Measurements from ENCODE around the gene PSMC6. TPM values are rescaled to one million over a fixed set of nuclear protein-coding genes. Genes with fewer than 3 reads are reported as not detected.

The PSMC6 gene
- total RNA-seq, 6 donors from 2014 or later, result 36.1 to 95.1 (median 57.2) TPM

DNA sequence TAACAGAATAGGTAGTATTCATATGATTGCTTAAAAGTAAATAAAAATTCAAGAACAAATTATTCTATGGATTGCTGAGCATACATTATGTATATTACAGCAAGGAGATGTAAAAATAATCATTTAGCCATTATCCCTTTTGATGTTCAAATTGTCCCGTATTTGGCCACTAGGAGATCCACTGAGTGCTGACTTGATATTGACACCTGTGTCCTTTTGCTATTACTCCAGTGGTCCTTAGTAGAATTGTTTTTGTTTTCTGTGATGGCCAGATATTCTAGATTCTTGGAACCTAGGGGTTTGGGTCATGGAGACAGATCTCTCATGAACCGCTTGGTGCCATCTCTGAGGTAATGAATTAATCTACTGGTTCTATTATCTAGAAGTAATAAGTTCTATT lies 28.4 kb upstream of the PSMC6 start:
- TF ChIP-seq, protein P1, sequence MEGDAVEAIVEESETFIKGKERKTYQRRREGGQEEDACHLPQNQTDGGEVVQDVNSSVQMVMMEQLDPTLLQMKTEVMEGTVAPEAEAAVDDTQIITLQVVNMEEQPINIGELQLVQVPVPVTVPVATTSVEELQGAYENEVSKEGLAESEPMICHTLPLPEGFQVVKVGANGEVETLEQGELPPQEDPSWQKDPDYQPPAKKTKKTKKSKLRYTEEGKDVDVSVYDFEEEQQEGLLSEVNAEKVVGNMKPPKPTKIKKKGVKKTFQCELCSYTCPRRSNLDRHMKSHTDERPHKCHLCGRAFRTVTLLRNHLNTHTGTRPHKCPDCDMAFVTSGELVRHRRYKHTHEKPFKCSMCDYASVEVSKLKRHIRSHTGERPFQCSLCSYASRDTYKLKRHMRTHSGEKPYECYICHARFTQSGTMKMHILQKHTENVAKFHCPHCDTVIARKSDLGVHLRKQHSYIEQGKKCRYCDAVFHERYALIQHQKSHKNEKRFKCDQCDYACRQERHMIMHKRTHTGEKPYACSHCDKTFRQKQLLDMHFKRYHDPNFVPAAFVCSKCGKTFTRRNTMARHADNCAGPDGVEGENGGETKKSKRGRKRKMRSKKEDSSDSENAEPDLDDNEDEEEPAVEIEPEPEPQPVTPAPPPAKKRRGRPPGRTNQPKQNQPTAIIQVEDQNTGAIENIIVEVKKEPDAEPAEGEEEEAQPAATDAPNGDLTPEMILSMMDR (IDR thresholded peaks at IDR 0.05), result peak in 1 of 6 experiments; percentile 35
- no peak for TF ChIP-seq POLR2AphosphoS5 (IDR thresholded peaks at IDR 0.05)
- no peak for ATAC-seq (ENCODE audit: low FRiP score in 2 of 2)
- no peaks in the 10 kb centered on the region for H3K4me1 ChIP-seq
- H3K36me3 ChIP-seq, result peaks cover 8 to 64% (median 12%) of the 10 kb centered on the region in 4 donors
- H3K27me3 ChIP-seq, result no peaks in the 10 kb centered on the region
- H3K9me3 ChIP-seq, result no peaks in the 10 kb centered on the region
- no peak overlapping the region for H3K27ac ChIP-seq
- 98 to 100% methylated on average over 2 of the region's 2 CpGs for WGBS, 2 donors
- DNase-seq, result no peak
- H3K4me3 ChIP-seq, result no peak overlapping the region

DNA sequence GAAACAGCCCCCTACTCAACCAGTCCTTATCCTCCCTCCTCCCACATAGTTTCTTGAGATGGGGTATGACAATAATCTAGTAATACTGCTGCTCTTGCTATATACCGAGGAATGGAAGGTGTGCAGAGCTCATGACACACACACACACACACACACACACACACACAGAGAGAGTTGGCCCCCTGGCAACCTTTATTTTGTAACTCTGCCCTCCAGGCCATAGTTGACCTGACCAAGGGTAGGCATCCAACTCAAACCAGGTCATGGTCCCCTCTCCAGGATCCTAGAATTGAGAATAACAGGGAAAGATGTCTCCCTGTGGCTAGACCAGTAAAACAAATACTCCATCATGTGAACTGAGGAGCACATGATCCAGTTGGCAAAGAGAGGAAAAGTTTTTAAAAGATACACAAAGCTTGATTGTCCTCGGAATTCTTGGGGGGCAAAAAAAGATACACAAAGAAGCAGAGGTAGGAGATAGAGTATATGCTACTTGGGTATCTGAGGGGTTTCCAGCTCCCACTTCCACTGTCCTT lies 22.9 kb upstream of the PSMC6 start:
- Histone ChIP-seq H3K27ac (no peak overlapping the region), H3K4me1 (peaks cover 0 to 17% (median 0%) of the 10 kb centered on the region in 4 donors), H3K27me3 (no peaks in the 10 kb centered on the region), H3K4me3 (no peak overlapping the region), H3K9me3 (no peaks in the 10 kb centered on the region), H3K36me3 (peaks cover 0 to 17% (median 4%) of the 10 kb centered on the region in 4 donors)
- ATAC-seq (ENCODE audit: low FRiP score in 2 of 2) (no peak), DNase-seq (no peak)
- TF ChIP-seq EP300 (IDR thresholded peaks at IDR 0.05), result no peak
- TF ChIP-seq POLR2AphosphoS5 (IDR thresholded peaks at IDR 0.05), result no peak
- WGBS, 2 donors, result 70 to 81% methylated on average over 2 of the region's 2 CpGs

DNA sequence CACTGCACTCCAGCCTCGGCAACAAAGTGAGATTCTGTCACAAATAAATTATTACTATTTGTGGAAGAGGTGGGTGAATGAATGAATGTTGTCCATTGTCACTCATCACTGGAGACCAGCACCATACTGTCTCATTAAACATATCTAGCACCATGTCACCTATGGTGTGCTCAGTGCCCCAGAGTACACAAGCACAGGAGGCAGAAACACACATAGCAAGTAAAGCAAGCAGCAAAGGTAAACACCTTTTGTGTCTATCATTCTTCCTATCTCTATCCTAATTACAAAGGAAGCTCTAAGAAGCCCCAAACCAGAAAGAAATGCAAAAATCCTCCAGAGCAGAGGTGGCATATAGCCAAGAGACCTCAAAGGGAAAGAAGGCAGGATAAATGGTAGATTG lies 20.8 kb upstream of the PSMC6 start:
- TF ChIP-seq, protein P1 (IDR thresholded peaks at IDR 0.05), result no peak
- TF ChIP-seq EP300 (IDR thresholded peaks at IDR 0.05) (no peak), POLR2AphosphoS5 (IDR thresholded peaks at IDR 0.05) (no peak), POLR2A (IDR thresholded peaks at IDR 0.05) (no peak)
- peaks cover 0 to 20% (median 0%) of the 10 kb centered on the region in 4 donors for H3K4me1 ChIP-seq
- no peak overlapping the region for H3K27ac ChIP-seq
- H3K27me3 ChIP-seq, result no peaks in the 10 kb centered on the region
- H3K9me3 ChIP-seq, result no peaks in the 10 kb centered on the region
- peaks cover 0 to 12% (median 2%) of the 10 kb centered on the region in 4 donors for H3K36me3 ChIP-seq
- no peak overlapping the region for H3K4me3 ChIP-seq
- no peak for DNase-seq
- ATAC-seq (ENCODE audit: low FRiP score in 2 of 2), result no peak
- WGBS, 2 donors, result 100% methylated on average over 1 of the region's 1 CpG

DNA sequence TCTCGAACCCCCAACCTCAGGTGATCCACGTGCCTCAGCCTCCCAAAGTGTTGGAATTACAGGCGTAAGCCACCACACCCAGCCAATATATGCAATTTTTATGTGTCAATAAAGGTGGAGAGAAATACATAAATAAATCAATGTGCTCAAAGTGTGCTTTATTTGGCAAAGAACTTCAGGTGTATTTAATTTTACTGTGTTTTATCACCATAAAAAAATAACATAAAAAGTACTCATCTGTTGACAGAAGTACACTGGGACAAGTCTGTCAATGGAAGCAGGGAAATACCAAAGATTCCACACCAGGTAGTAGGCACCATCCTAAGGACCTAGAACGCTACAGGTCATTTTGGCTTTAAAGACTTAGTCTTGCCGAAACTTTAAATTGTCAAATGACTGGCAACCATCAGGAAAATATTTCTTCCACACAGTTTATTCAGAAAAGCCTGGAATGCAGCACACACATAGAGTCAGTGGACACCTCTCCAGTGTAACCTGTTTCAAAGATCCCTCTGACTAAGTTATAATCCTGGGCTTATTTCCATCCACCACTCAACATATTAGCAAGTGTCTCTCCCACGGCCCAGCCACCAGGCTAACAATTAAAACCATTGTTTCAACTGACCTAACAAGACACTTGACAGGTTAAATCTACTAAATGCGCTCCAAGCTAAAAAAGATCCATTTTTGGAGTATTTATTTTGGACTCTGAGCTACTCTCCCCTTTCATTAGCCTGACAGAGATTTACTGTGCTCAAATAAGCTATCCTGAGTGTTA lies 15.8 kb upstream of the PSMC6 start:
- TF ChIP-seq POLR2A (IDR thresholded peaks at IDR 0.05), result no peak
- TF ChIP-seq, protein P1 (IDR thresholded peaks at IDR 0.05), result no peak
- no peak for TF ChIP-seq POLR2AphosphoS5 (IDR thresholded peaks at IDR 0.05)
- no peak for TF ChIP-seq EP300 (IDR thresholded peaks at IDR 0.05)
- WGBS, 2 donors, result 78 to 81% methylated on average over 7 of the region's 7 CpGs
- H3K4me3 ChIP-seq, result no peak overlapping the region
- H3K4me1 ChIP-seq, result peaks cover 12 to 43% (median 31%) of the 10 kb centered on the region in 4 donors
- H3K27me3 ChIP-seq, result no peaks in the 10 kb centered on the region
- DNase-seq (no peak), ATAC-seq (ENCODE audit: low FRiP score in 2 of 2) (no peak)
- H3K27ac ChIP-seq, result no peak overlapping the region
- H3K9me3 ChIP-seq, result no peaks in the 10 kb centered on the region
- H3K36me3 ChIP-seq, result no peaks in the 10 kb centered on the region

DNA sequence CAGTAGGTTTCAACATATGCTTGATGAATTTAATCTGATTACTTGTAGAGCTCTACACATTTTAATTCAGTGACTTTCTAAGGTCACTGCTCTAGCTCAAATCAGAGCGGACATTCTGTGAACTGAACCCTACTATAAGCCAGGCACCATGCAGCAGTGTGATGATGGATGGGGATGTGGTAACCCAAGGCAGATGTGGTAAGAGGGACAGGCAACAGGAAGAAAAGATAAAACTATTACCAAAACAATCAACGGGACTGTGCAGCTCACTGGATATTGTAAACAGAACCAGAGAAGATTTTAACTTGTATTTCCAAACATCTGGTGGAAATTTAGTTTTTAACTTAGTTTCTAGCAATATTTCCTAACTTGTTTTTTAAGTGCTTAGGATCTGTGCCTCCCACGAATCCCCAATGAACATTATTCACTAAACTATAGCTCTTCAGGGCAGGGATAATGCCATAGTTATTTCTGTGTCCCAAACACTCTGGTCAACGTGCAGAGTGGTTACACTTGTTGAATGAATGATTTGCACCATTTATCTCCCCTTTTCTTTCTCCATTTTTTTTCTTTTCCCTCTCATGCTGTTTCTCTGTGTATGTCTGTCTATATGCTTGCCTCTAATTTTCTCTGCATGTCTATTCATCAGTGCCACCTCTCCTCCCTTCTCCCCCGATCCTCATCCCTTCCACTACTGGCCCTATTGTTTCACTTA lies 14.6 kb upstream of the PSMC6 start:
- Histone ChIP-seq H3K9me3 (no peaks in the 10 kb centered on the region), H3K4me1 (peaks cover 14 to 47% (median 33%) of the 10 kb centered on the region in 4 donors), H3K27ac (no peak overlapping the region), H3K27me3 (no peaks in the 10 kb centered on the region), H3K36me3 (no peaks in the 10 kb centered on the region), H3K4me3 (no peak overlapping the region)
- TF ChIP-seq POLR2AphosphoS5 (IDR thresholded peaks at IDR 0.05), result no peak
- TF ChIP-seq, protein P1 (IDR thresholded peaks at IDR 0.05), result no peak
- TF ChIP-seq EP300 (IDR thresholded peaks at IDR 0.05), result no peak
- TF ChIP-seq POLR2A (IDR thresholded peaks at IDR 0.05), result no peak
- peak in 1 of 2 donors; percentile 42 for DNase-seq
- 49 to 51% methylated on average over 5 of the region's 5 CpGs for WGBS, 2 donors
- ATAC-seq (ENCODE audit: low FRiP score in 2 of 2), result no peak
